GM21515 (cell line): Measurements from ENCODE around the gene GRIN2D.

Experiments used
- ATAC-seq: cut with Tn5 transposase; IDR thresholded peaks from one replicate; pipeline ENCODE4 v1.9.1; 2021; ENCODE audit not compliant: unreplicated experiment

GRIN2D gene

DNA sequence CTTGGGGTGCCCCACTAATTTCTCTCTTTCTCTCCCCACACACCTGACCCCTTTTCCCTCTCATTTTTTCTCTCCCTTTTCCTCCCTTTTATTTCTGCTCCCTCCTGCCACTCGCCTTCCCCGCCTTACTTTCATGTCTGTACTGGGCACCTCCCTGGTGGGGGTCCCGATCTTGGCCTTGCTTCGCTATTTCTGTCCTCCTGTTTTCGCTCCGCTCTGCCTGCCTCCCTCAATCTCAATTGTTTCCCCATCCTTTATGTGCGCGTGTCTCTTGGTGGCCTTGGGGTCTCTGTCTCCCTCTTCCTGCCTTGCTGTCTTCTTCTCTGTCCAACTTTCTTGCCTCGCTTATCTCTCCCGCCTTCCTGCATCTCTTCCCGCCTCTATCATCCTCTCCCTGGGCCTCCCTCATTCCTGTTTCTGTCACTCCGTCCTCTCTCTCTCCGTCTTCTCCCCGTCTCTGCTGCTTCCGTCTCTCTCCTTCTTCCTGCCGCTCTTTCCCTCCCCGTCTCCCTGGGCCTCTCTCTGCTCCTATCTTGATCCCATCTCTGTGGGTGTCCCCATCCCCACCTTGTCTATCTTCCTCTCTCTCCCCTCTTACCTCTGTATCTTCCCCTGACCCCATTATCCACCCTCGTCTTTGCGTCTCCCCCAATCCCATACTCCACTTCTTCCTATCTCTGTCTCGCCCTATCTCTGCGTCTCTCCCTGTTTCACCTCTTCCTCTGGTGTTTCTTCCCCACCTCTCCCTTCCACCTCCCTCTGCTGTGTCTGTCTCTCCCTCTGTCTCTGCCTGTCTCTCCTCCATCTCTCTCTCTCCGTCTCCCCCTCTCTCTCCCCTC lies 4.0 kb downstream of the GRIN2D start:
- ATAC-seq: no peak

- ATAC-seq: no peak
Measured at GRCh38 chr19:48398102-48398374, 4.6 kb downstream of the GRIN2D start.

DNA sequence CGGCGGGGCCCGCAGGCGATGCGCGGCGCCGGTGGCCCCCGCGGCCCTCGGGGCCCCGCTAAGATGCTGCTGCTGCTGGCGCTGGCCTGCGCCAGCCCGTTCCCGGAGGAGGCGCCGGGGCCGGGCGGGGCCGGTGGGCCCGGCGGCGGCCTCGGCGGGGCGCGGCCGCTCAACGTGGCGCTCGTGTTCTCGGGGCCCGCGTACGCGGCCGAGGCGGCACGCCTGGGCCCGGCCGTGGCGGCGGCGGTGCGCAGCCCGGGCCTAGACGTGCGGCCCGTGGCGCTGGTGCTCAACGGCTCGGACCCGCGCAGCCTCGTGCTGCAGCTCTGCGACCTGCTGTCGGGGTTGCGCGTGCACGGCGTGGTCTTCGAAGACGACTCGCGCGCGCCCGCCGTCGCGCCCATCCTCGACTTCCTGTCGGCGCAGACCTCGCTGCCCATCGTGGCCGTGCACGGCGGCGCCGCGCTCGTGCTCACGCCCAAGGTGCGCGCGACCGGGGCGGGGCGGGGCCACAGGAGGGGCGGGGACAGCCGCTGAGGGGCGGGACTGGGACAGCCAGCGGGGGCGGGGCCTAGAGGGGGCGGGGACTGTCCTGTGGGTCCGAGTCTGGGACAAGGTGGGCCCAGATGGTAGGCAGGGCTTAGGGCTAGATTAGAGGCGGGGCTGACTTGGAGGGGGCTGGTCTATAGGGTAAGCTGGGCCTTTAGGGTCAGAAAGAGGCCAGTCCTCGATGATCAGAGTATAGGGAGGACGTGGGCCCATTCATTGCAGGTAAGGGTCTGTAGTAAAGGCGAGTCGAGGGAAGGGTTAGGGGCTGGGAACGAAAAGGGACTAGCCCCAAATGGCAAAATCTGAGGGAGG lies 5.1 kb downstream of the GRIN2D start:
- no peak for ATAC-seq

- ATAC-seq: no peak
Measured at GRCh38 chr19:48400018-48400742, 6.7 kb downstream of the GRIN2D start.

DNA sequence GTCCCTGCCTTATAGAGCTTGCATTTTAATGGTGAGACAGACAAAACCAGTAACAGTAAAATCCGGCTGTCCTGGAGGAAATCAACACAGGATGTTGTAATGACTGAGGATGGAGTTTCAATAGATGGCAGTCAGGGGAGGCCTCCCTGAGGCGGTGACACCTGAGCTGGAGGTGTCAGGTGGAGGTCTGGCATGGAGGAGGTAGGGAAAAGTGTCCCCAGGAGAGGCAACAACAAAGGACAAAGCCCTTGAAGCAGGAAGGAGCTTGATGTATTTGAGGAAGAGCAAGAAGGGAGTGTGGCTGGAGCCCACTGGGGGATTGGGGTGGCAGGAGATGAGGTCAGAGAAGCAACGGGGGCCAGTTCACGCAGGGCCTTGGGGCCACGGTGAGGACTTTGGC lies 7.8 kb downstream of the GRIN2D start:
- ATAC-seq: no peak

DNA sequence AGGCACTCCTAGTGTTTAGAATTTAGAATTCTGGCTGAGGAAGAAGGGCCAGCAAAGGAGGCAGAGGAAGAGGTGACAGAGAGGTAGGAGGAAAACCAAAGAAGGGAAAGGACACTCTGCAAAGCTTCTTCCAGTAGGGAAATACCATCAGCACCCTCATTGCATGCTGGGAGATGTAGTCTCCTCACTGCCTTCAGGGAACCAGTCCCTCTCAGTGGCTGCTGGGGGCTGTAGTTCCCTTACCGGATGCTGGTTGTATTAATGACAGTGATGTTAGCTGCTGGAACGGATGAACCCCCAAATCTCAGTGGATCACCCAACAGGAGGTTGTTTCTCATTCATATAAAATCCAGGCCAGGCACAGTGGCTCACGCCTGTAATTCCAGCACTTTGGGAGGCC lies 10.1 kb downstream of the GRIN2D start:
- no peak for ATAC-seq

DNA sequence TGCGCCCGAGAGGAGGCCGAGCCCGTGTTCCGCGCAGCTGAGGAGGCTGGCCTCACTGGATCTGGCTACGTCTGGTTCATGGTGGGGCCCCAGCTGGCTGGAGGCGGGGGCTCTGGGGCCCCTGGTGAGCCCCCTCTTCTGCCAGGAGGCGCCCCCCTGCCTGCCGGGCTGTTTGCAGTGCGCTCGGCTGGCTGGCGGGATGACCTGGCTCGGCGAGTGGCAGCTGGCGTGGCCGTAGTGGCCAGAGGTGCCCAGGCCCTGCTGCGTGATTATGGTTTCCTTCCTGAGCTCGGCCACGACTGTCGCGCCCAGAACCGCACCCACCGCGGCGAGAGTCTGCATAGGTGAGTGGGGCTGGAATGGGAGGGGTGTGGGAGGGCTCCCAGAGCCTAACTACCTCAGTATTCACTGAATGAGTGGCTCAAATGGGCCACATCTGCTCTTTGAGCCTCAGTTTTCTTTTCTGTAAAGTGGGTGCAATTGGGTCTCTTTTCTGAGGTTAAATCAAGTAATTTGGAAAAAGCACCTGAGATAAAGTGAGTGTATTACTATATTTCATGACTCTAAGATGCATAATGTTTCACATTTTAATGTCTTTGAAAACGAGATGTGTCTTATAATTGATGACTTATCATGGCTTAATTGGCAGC lies 11.7 kb downstream of the GRIN2D start:
- ATAC-seq: no peak

GRCh38 chr19:48405850-48406249 lies 12.4 kb downstream of the GRIN2D start:
- ATAC-seq: no peak

- no peak for ATAC-seq
Measured at GRCh38 chr19:48413879-48414587, 20.6 kb downstream of the GRIN2D start.

GRCh38 chr19:48415395-48415794 lies 21.9 kb downstream of the GRIN2D start:
- ATAC-seq: no peak

DNA sequence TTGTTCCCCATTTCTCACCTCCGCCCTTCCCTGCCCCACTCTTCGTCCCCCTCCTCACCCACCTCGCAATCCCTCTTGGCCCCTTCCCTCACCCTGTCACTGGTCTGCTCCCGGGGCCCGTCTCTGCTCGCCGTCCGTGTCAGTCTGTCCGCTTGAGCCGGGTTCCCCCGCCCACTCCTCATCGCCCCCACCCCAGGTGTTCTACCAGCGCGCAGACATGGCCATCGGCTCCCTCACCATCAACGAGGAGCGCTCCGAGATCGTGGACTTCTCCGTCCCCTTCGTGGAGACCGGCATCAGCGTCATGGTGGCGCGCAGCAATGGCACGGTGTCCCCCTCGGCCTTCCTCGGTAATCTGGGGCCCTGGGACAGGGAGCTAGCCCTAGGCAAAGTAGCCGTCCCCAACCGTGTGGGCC lies 22.3 kb downstream of the GRIN2D start:
- no peak for ATAC-seq

GRCh38 chr19:48417421-48417820 lies 24.0 kb downstream of the GRIN2D start:
- no peak for ATAC-seq

GRCh38 chr19:48418317-48419064 lies 25.0 kb downstream of the GRIN2D start:
- no peak for ATAC-seq

DNA sequence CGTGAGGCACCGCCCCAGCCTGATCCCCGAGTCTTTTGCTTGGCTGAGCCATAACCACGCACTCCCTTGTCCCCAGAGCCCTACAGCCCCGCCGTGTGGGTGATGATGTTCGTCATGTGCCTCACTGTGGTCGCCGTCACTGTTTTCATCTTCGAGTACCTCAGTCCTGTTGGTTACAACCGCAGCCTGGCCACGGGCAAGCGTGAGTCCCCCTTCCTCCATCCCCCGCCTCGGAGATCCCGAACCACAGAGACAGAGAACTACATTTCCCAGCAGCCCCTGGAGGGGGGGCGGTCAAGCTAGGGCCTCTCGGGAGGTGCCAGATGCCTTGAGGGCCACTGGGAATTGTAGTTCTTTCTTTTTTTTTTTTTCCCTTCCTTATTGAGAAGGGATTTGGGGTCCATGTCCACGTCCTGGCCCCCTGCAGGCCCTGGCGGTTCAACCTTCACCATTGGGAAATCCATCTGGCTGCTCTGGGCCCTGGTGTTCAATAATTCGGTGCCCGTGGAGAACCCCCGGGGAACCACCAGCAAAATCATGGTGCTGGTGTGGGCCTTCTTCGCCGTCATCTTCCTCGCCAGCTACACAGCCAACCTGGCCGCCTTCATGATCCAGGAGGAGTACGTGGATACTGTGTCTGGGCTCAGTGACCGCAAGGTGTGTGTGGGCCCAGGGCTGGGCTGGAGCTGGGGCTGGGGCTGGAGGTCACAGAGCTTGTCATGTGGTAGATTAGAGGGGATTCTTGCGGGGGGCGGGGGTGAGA lies 25.9 kb downstream of the GRIN2D start:
- peak; percentile 70 for ATAC-seq

DNA sequence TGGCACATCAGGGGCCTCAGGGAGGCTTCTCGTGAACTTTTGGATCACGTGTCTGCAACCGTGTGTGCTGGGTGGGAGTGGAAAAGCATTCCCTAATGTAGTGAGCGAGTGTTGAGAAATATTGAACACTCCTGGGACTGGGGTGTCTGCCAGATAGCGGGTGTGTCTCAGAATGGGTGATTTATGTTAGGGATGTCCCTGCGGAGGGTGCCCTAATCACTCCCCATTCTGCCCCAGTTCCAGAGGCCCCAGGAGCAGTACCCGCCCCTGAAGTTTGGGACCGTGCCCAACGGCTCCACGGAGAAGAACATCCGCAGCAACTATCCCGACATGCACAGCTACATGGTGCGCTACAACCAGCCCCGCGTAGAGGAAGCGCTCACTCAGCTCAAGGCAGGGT lies 28.1 kb downstream of the GRIN2D start:
- ATAC-seq: no peak

DNA sequence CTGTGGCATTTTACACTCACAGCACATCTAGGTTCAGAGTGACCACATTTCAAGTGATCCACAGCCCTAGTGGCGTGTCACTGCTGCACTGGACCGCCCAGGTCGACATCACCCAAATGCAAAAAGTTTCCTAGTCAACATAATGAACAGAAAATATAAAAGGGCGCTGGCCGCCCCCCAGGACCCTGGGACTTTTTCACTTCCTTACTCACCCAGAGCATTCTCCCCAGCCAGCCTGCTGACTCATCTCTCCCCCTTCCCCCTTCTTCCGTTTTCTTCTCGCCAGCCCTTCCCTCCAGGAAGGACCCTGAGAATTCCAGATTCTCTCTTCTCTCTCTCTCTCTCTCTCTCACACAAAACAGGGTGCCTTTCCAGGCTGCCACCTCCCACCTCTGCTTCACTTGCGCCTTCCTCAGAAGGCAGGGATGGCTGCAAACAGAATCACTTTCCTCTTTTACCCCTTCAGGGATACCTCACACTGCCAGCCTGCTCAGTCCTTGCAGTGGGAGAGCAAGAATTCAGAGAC lies 31.3 kb downstream of the GRIN2D start:
- ATAC-seq: no peak

DNA sequence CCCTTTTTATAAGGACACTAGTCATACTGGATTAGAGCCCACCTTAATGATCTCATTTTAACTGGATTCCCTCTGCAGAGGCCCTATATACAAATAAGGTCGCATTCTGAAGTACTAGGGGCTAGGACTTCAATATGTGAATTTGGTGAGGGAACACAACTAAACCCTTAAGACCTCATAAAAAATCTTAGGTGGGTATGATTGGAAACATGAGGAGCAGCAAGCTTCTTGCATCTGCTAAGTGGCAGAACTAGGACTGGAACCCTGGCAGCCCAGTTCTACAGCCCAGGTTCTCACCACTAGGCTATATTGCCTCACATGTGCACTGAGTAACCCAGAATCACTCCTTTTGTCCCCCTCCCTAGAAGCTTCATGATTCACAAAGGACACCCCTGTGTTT lies 35.2 kb downstream of the GRIN2D start:
- ATAC-seq: no peak

GRCh38 chr19:48433337-48433736 lies 39.9 kb downstream of the GRIN2D start:
- ATAC-seq: no peak

DNA sequence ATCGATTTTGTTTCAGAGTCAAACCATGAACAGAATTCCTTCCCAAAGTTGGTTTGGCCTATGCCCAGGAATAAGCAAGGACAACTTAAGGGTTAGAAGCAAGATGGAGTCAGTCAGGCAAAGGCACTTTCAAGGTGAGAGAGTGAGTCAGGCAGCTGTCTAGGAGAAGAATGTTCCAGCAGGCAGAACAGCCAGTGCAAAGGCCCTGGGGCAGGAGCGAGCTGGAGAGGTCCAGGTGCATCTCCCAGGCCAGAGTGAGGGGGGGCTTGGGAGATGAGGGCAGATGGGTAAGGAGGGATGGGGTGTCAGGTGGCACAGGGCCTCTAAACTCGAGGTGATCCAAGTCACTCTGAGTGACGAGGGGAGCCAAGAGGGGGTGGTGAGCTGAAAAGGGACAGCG lies 43.1 kb downstream of the GRIN2D start:
- no peak for ATAC-seq
